Right atrium auricular region (tissue), 2 donors: ENCODE measurements around the gene ZNF598. TPM values are rescaled to one million over a fixed set of nuclear protein-coding genes. Genes with fewer than 3 reads are reported as not detected.

ENCODE experiments used
- DNase-seq: peaks from one replicate; pipeline ENCODE4 v3.0.0-alpha.2; 2019; ENCODE audit warnings: low spot score
- H3K27ac ChIP-seq, 2 donors: fragments of 200-600 bp; sonication (generic); 1 replicate in 1 of 2; 2 replicates in 1 of 2; pipeline ENCODE4 v1.5.1; 2016 to 2019
- H3K27me3 ChIP-seq, 2 donors: fragments of 200-600 bp; sonication (generic); one replicate each; pipeline versions ENCODE4 v1.5.1 to v1.6.0; 2017 to 2019
- H3K36me3 ChIP-seq: fragments of 200-600 bp; sonication (generic); one replicate; pipeline ENCODE4 v1.5.1; 2016
- H3K4me1 ChIP-seq, 2 donors: fragments of 200-600 bp; sonication (generic); one replicate each; pipeline versions ENCODE4 v1.5.1 to v1.6.0; 2017 to 2019
- H3K4me3 ChIP-seq, 2 donors: fragments of 200-600 bp; sonication (generic); 1 replicate in 1 of 2; 2 replicates in 1 of 2; pipeline ENCODE4 v1.5.1; 2017 to 2019; ENCODE audit warnings: mild to moderate bottlenecking in 1 of 2, moderate library complexity in 1 of 2
- H3K9me3 ChIP-seq, 2 donors: fragments of 200-600 bp; sonication (generic); one replicate each; pipeline ENCODE4 v1.5.1; 2019
- CTCF ChIP-seq, 2 donors: fragments of 200-600 bp; sonication (generic); IDR thresholded peaks; one replicate each; pipeline ENCODE4 v1.5.1; 2019; ENCODE audit warnings: antibody characterized with exemption in 2 of 2
- total RNA-seq, 2 donors: library from RNA; depleted of rRNA; stranded (reverse); fragments of >200 nt; gene quantifications; one replicate each; pipeline ENCODE4 v1.1.0, GENCODE V29; 2016

ZNF598 gene
- total RNA-seq, 2 donors from 2014 or later: 11.4 to 19.9 TPM

- peak overlapping the region; percentile 77 to 85 for H3K27ac ChIP-seq
- H3K27me3 ChIP-seq: no peaks in the 10 kb centered on the region
- H3K4me1 ChIP-seq: peaks cover 0 to 98% of the 10 kb centered on the region in 2 donors
- H3K36me3 ChIP-seq: peaks cover 40% of the 10 kb centered on the region
- peak; percentile 90 for DNase-seq
- no peak for TF ChIP-seq CTCF (IDR thresholded peaks at IDR 0.05)
- no peaks in the 10 kb centered on the region for H3K9me3 ChIP-seq
- H3K4me3 ChIP-seq: peak overlapping the region in 1 of 2 donors; percentile 50
Measured at GRCh38 chr16:2039274-2040031, 29.8 kb upstream of the ZNF598 start.

DNA sequence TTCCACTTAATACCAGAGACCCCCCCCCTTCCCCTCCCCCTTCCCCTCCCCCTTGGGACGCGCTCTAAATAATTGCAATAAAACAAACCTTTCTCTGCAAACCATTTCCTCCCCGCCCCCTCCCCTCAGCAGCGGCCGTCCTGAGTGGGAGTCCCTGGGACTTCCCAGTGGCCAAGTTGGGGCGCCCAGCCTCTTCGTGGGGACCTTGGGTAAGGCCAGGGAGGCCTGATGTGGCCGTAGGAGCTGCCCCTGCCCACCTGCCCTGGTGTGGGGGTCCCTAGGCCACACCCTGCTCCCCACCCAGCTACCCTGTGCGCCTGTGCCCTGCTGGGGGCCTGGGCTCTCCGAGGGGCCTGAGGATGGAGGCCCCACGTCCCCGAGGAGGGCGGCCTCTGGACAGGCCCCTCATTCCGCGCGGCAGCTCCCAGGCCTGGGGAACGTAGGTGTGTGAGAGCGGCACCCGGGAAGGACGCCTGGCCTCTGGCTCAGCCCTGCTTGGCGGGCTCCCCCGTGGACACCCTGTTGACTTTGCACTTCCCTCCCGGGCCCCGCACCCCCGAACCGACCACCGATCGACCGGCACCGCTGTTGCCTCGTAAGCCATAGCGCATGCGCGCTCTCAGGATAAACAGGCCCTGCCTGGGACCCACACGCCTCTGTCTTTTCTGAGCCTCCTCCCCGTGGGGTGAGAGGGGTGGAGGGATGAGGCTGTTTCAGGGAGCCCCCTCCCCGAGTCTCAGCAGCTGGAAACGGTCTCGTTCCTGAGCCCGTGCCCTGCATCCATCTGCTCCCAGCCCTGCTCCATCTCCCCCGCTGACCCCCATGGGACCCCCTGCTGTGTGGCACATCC, 29.0 kb upstream of the ZNF598 start:
- TF ChIP-seq CTCF (IDR thresholded peaks at IDR 0.05): no peak
- no peak for DNase-seq
- Histone ChIP-seq H3K27ac (peak overlapping the region; percentile 77 to 85), H3K36me3 (peaks cover 40% of the 10 kb centered on the region), H3K27me3 (no peaks in the 10 kb centered on the region), H3K9me3 (no peaks in the 10 kb centered on the region), H3K4me3 (peak overlapping the region in 1 of 2 donors; percentile 50), H3K4me1 (peaks cover 0 to 95% of the 10 kb centered on the region in 2 donors)

- DNase-seq: no peak
- no peak for TF ChIP-seq CTCF (IDR thresholded peaks at IDR 0.05)
- H3K4me3 ChIP-seq: peak overlapping the region in 1 of 2 donors; percentile 50
Measured at GRCh38 chr16:2037647-2038381, 28.2 kb upstream of the ZNF598 start.

GRCh38 chr16:2037115-2037514, 27.5 kb upstream of the ZNF598 start:
- DNase-seq: no peak
- H3K4me3 ChIP-seq: peak overlapping the region; percentile 27 to 50

More at GRCh38 chr16:2037647-2038381, 28.2 kb upstream of the ZNF598 start:
- Histone ChIP-seq H3K27ac (peak overlapping the region; percentile 77 to 85), H3K4me1 (peaks cover 0 to 95% of the 10 kb centered on the region in 2 donors), H3K9me3 (no peaks in the 10 kb centered on the region), H3K36me3 (peaks cover 40% of the 10 kb centered on the region), H3K27me3 (no peaks in the 10 kb centered on the region)

More at GRCh38 chr16:2037115-2037514, 27.5 kb upstream of the ZNF598 start:
- Histone ChIP-seq H3K27ac (peak overlapping the region; percentile 77 to 85), H3K36me3 (peaks cover 40% of the 10 kb centered on the region), H3K4me1 (peaks cover 0 to 95% of the 10 kb centered on the region in 2 donors), H3K27me3 (no peaks in the 10 kb centered on the region), H3K9me3 (no peaks in the 10 kb centered on the region)
- no peak for TF ChIP-seq CTCF (IDR thresholded peaks at IDR 0.05)
